Inflammatory macrophage treated with lipopolysaccharide for 4 hours (primary cell): Measurements from ENCODE around the gene AP1S1.
"Not testable (repeated sequence)": the region's sequence is repeated elsewhere in the genome, so short reads cannot be mapped to it uniquely, and the experiment has no call there.

Experiments
- DNase-seq: peaks from one replicate; pipeline ENCODE4 v3.0.0-alpha.2; 2020

Gene AP1S1

GRCh38 chr7:101171442-101171837 is 17.2 kb downstream of the AP1S1 start:
- no peak for DNase-seq

- DNase-seq: no peak
These were observed 18.0 kb downstream of the AP1S1 start for GRCh38 chr7:101172005-101172853.

GRCh38 chr7:101172854-101173751 is 18.8 kb downstream of the AP1S1 start:
- DNase-seq: peak; percentile 44

- DNase-seq: peak; percentile 55
These were observed 19.5 kb downstream of the AP1S1 start for GRCh38 chr7:101173752-101174244.

GRCh38 chr7:101174322-101174854 is 20.1 kb downstream of the AP1S1 start:
- no peak for DNase-seq

- no peak for DNase-seq
These were observed 21.4 kb downstream of the AP1S1 start for GRCh38 chr7:101175664-101176063.

GRCh38 chr7:101177644-101178043 is 23.4 kb downstream of the AP1S1 start:
- DNase-seq: no peak

GRCh38 chr7:101179117-101179516 is 24.8 kb downstream of the AP1S1 start:
- DNase-seq: no peak

- no peak for DNase-seq
These were observed 25.4 kb downstream of the AP1S1 start for GRCh38 chr7:101179713-101180112.

GRCh38 chr7:101180130-101180755 is 26.0 kb downstream of the AP1S1 start, which contains the start of gene NAT16:
Gene NAT16, minus strand, starts transcription at chr7:101180293. Its CDS starts 5,486 bp downstream, at chr7:101174807.
- no peak for DNase-seq

- peak; percentile 64 for DNase-seq
These were observed 31.1 kb downstream of the AP1S1 start for GRCh38 chr7:101185258-101185839.

GRCh38 chr7:101186194-101186593 is 31.9 kb downstream of the AP1S1 start:
- DNase-seq: no peak

- peak; percentile 75 for DNase-seq
These were observed 32.7 kb downstream of the AP1S1 start for GRCh38 chr7:101186844-101187428.

GRCh38 chr7:101189109-101189508 is 34.8 kb downstream of the AP1S1 start:
- no peak for DNase-seq

- DNase-seq: no peak
These were observed 41.6 kb downstream of the AP1S1 start for GRCh38 chr7:101195884-101196283.

GRCh38 chr7:101197991-101198390 is 43.7 kb downstream of the AP1S1 start:
- DNase-seq: no peak

GRCh38 chr7:101198476-101198875 is 44.2 kb downstream of the AP1S1 start:
- no peak for DNase-seq

- not testable (repeated sequence) for DNase-seq
These were observed 45.2 kb downstream of the AP1S1 start for GRCh38 chr7:101199522-101199921.

GRCh38 chr7:101200504-101200861 is 46.2 kb downstream of the AP1S1 start:
- no peak for DNase-seq

- no peak for DNase-seq
These were observed 46.8 kb downstream of the AP1S1 start, which contains the start of gene MOGAT3 for GRCh38 chr7:101200862-101201599. Gene MOGAT3, minus strand, starts transcription at chr7:101201036. Its CDS starts 182 bp downstream, at chr7:101200854.
